ENCODE results near the gene SPATA22.

GRCh38 chr17:3512505-3513171 is 41.0 kb upstream of the SPATA22 start:
- TF ChIP-seq CTCF (IDR thresholded peaks at IDR 0.05) (no peak), POLR2A (IDR thresholded peaks at IDR 0.05) (no peak)

Data from adrenal gland (tissue), 5 donors.